C4-2B (cell line): Measurements from ENCODE around the gene SPEM1.

Experiments
- ZFX ChIP-seq: fragments of 450-650 bp; IDR thresholded peaks from 2 replicates; pipeline ENCODE4 v1.6.1; 2017
- TF ChIP-seq, protein P1 (sequence below): fragments of 450-650 bp; conservative IDR thresholded peaks from 2 replicates; pipeline ENCODE4 v1.5.1; 2017; ENCODE audit warnings: mild to moderate bottlenecking

- TF ChIP-seq, protein P1, sequence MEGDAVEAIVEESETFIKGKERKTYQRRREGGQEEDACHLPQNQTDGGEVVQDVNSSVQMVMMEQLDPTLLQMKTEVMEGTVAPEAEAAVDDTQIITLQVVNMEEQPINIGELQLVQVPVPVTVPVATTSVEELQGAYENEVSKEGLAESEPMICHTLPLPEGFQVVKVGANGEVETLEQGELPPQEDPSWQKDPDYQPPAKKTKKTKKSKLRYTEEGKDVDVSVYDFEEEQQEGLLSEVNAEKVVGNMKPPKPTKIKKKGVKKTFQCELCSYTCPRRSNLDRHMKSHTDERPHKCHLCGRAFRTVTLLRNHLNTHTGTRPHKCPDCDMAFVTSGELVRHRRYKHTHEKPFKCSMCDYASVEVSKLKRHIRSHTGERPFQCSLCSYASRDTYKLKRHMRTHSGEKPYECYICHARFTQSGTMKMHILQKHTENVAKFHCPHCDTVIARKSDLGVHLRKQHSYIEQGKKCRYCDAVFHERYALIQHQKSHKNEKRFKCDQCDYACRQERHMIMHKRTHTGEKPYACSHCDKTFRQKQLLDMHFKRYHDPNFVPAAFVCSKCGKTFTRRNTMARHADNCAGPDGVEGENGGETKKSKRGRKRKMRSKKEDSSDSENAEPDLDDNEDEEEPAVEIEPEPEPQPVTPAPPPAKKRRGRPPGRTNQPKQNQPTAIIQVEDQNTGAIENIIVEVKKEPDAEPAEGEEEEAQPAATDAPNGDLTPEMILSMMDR, result no peak
- no peak for TF ChIP-seq ZFX
These were observed 6.9 kb downstream of the SPEM1 start for GRCh38 chr17:7426896-7427489.
